CD4-positive, alpha-beta T cell treated with Interleukin-12 subunit alpha and Interleukin-12 subunit beta, for 1 hour (primary cell): ENCODE results near the gene ABCB7.
"Not testable (repeated sequence)": the region's sequence is repeated elsewhere in the genome, so short reads cannot be mapped to it uniquely, and the experiment has no call there.

ENCODE experiments used
- DNase-seq: peaks from one replicate; pipeline ENCODE4 v3.0.0-alpha.2; 2020

Gene ABCB7

GRCh38 chrX:75086731-75087195, 69.3 kb downstream of the ABCB7 start:
- DNase-seq = no peak

- no peak for DNase-seq
Measured at GRCh38 chrX:75084757-75085156, 71.3 kb downstream of the ABCB7 start.

DNA sequence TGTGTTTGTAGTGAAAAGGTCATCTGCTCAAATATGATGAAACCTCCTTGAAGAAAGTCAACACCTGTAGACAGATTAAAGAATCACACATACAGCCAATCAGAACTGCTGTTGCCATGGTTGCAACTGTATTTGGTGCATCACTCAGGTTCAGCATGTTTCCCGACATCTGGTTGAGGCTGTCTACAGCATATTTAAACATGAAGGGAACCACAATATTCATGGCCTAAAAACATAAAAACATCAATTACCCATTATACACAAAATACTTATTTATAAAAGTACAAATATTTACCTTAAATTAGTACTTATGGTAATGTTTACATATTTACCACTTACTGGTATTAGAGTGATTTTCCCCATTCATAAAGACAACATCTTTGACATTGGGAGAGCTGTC, 79.7 kb downstream of the ABCB7 start:
- DNase-seq = no peak

- DNase-seq = no peak
Measured at GRCh38 chrX:75074475-75074874, 81.6 kb downstream of the ABCB7 start.

GRCh38 chrX:75071334-75071733, 84.7 kb downstream of the ABCB7 start:
- DNase-seq = no peak

DNA sequence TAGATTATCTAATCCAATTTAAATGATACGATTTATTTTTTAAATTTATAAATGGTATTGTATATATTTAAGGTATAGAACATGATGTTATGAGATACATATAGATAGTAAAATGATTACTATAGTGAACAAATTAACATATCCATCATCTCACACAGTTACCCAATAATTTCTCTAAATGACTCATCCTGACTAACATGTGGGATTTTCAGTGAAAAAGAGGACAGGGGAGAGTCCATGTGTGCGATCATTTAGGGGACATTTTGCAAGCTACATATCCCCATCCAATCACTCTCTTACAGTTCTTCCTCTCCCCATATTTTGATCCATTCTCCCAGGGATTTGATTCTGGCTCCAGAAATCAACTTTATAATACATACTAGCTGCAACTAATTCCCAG, 88.2 kb downstream of the ABCB7 start:
- DNase-seq = no peak

- DNase-seq = no peak
Measured at GRCh38 chrX:75061701-75062100, 94.4 kb downstream of the ABCB7 start.

DNA sequence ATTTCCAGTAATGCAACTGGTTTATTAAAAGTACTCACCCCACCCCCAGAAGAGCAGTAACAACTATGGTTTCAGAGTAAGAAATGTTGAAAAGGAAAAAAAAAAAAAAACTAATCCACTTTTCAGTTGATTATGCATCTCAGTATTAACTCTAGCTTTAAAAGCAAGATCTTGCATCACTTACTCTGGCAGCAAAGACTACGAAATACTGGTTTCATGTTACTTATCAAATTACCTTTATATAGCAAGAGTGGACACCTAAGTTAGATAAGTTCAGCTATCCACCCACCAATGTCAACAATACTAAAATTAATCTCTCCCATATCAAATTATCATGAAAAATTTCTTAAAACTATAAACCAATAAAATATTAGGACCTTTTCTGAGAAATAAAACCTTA, 105.0 kb downstream of the ABCB7 start:
- no peak for DNase-seq

GRCh38 chrX:75045369-75045768, 110.7 kb downstream of the ABCB7 start:
- no peak for DNase-seq

- not testable (repeated sequence) for DNase-seq
Measured at GRCh38 chrX:75044142-75044541, 111.9 kb downstream of the ABCB7 start.

DNA sequence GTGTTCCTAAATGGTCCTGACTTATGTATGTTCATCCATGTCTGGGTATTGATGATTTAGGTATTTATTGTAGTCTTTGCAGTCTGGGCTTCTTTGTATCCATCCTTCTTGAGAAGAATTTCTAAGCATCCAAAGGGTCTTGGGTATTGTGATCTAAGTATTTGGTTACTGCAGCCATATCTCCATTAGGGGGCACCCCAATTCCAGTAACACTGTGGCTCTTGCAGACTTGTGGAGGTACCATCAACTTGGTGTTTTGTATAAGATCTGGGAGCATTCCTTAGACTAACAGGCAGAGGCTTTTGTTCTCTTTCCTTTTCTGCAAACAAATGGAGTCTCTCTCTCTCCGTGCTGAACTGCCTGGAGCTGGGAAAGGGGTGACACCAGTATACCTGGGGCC, 117.2 kb downstream of the ABCB7 start:
- peak; percentile 5 for DNase-seq
